ENCODE results near the gene XPO5.
"Not testable (repeated sequence)": the region's sequence is repeated elsewhere in the genome, so short reads cannot be mapped to it uniquely, and the experiment has no call there.

The XPO5 gene

GRCh38 chr6:43499028-43499815 is 76.6 kb downstream of the XPO5 start:
- DNase-seq (ENCODE audit: low read depth in 2 of 3, low spot score in 2 of 3): no peak

GRCh38 chr6:43498291-43498690 is 77.5 kb downstream of the XPO5 start:
- not testable (repeated sequence) for DNase-seq (ENCODE audit: low read depth in 2 of 3, low spot score in 2 of 3)

GRCh38 chr6:43497689-43498088 is 78.1 kb downstream of the XPO5 start:
- DNase-seq (ENCODE audit: low read depth in 2 of 3, low spot score in 2 of 3): no peak

GRCh38 chr6:43497129-43497396 is 78.8 kb downstream of the XPO5 start:
- no peak for DNase-seq (ENCODE audit: low read depth in 2 of 3, low spot score in 2 of 3)

GRCh38 chr6:43496370-43497128 is 79.3 kb downstream of the XPO5 start:
- DNase-seq (ENCODE audit: low read depth in 2 of 3, low spot score in 2 of 3): no peak

GRCh38 chr6:43495409-43495941 is 80.4 kb downstream of the XPO5 start:
- no peak for DNase-seq (ENCODE audit: low read depth in 2 of 3, low spot score in 2 of 3)

GRCh38 chr6:43494766-43495165 is 81.1 kb downstream of the XPO5 start:
- DNase-seq (ENCODE audit: low read depth in 2 of 3, low spot score in 2 of 3): no peak

GRCh38 chr6:43494321-43494720 is 81.5 kb downstream of the XPO5 start:
- no peak for DNase-seq (ENCODE audit: low read depth in 2 of 3, low spot score in 2 of 3)

GRCh38 chr6:43493833-43494232 is 82.0 kb downstream of the XPO5 start:
- no peak for DNase-seq (ENCODE audit: low read depth in 2 of 3, low spot score in 2 of 3)

GRCh38 chr6:43493230-43493629 is 82.6 kb downstream of the XPO5 start:
- DNase-seq (ENCODE audit: low read depth in 2 of 3, low spot score in 2 of 3): no peak

- DNase-seq (ENCODE audit: low read depth in 2 of 3, low spot score in 2 of 3): no peak
Measured at GRCh38 chr6:43492673-43493072, 83.2 kb downstream of the XPO5 start.

GRCh38 chr6:43491750-43492661 is 83.8 kb downstream of the XPO5 start:
- DNase-seq (ENCODE audit: low read depth in 2 of 3, low spot score in 2 of 3): no peak

- DNase-seq (ENCODE audit: low read depth in 2 of 3, low spot score in 2 of 3): no peak
Measured at GRCh38 chr6:43490523-43490939, 85.3 kb downstream of the XPO5 start.

GRCh38 chr6:43489277-43490072 is 86.4 kb downstream of the XPO5 start:
- DNase-seq (ENCODE audit: low read depth in 2 of 3, low spot score in 2 of 3): no peak

GRCh38 chr6:43488667-43489276 is 87.1 kb downstream of the XPO5 start:
- DNase-seq (ENCODE audit: low read depth in 2 of 3, low spot score in 2 of 3): no peak

GRCh38 chr6:43481591-43482236 is 94.1 kb downstream of the XPO5 start:
- no peak for DNase-seq (ENCODE audit: low read depth in 2 of 3, low spot score in 2 of 3)

- no peak for DNase-seq (ENCODE audit: low read depth in 2 of 3, low spot score in 2 of 3)
Measured at GRCh38 chr6:43481075-43481474, 94.8 kb downstream of the XPO5 start.

- DNase-seq (ENCODE audit: low read depth in 2 of 3, low spot score in 2 of 3): no peak
Measured at GRCh38 chr6:43478008-43478372, 97.8 kb downstream of the XPO5 start.

GRCh38 chr6:43477235-43478007 is 98.4 kb downstream of the XPO5 start, which contains the start of gene TJAP1:
Gene TJAP1, plus strand, starts transcription at chr6:43477570. Its CDS starts 21,432 bp downstream, at chr6:43499002.
- peak; percentile 92 to 96 (median 95) for DNase-seq (ENCODE audit: low read depth in 2 of 3, low spot score in 2 of 3)

Data from activated CD8-positive, alpha-beta memory T cell treated with anti-CD3 and anti-CD28 coated beads for 48 hours (primary cell).